Measurements from ENCODE around the gene RAPGEF4.

The RAPGEF4 gene

GRCh38 chr2:172909454-172909853 is 173.8 kb downstream of the RAPGEF4 start:
- no peak for DNase-seq (ENCODE audit: low spot score)
- H3K14ac ChIP-seq (ENCODE audit: low read length) = no peak overlapping the region
- H4K91ac ChIP-seq (ENCODE audit: low read depth, low read length, poor library complexity) = no peak overlapping the region
- no peak overlapping the region for H2BK12ac ChIP-seq (ENCODE audit: low read length)
- no peak overlapping the region for H3K18ac ChIP-seq (ENCODE audit: low read length)
- no peak overlapping the region for H3K9ac ChIP-seq (ENCODE audit: low read depth, low read length, poor library complexity)
- H3K4ac ChIP-seq (ENCODE audit: low read length) = no peak overlapping the region
- no peak overlapping the region for H2BK15ac ChIP-seq (ENCODE audit: low read length)
- H3K79me1 ChIP-seq (ENCODE audit: low read depth, low read length) = no peaks in the 10 kb centered on the region
- no peak overlapping the region for H3K27ac ChIP-seq (replicated peaks; ENCODE audit: low read length)
- H3K4me2 ChIP-seq (ENCODE audit: insufficient read depth, low read length, poor library complexity, severe bottlenecking) = no peak overlapping the region
- H2AFZ ChIP-seq (ENCODE audit: low read length) = no peak overlapping the region
- H2AK5ac ChIP-seq (ENCODE audit: low read depth, low read length) = no peak overlapping the region
- H3K4me3 ChIP-seq (ENCODE audit: low read length in 2 of 2) = no peak overlapping the region
- H2BK5ac ChIP-seq (ENCODE audit: low read length) = no peak overlapping the region
- no peaks in the 10 kb centered on the region for H3K36me3 ChIP-seq (replicated peaks in 1 of 2; ENCODE audit: control insufficient read depth in 2 of 2, insufficient read depth in 2 of 2, low read length in 2 of 2)
- no peak overlapping the region for H4K8ac ChIP-seq (ENCODE audit: low read depth, low read length)
- H3K23ac ChIP-seq (ENCODE audit: low read depth, low read length, poor library complexity) = no peak overlapping the region
- H2BK120ac ChIP-seq (ENCODE audit: low read depth, low read length) = no peak overlapping the region
- H3K4me1 ChIP-seq (ENCODE audit: control insufficient read depth in 2 of 2, insufficient read depth in 1 of 2, low read depth in 1 of 2, low read length in 2 of 2) = peaks cover 0 to 2% of the 10 kb centered on the region in 2 donors
- H3K9me3 ChIP-seq (replicated peaks in 1 of 2; ENCODE audit: control insufficient read depth in 2 of 2, insufficient read depth in 1 of 2, low read depth in 1 of 2, low read length in 2 of 2) = no peaks in the 10 kb centered on the region
- WGBS, 2 donors (ENCODE audit: extremely low coverage in 2 of 2, insufficient read length in 2 of 2, insufficient replicate concordance in 1 of 2) = no CpG with 5 or more reads among the region's 3 CpGs
- peaks cover 0 to 2% (median 0%) of the 10 kb centered on the region in 3 experiments for H3K27me3 ChIP-seq (ENCODE audit: control insufficient read depth in 3 of 3, insufficient read depth in 3 of 3, low read depth in 1 of 3, low read length in 3 of 3)

- Histone ChIP-seq H3K79me1 (ENCODE audit: low read depth, low read length) (no peaks in the 10 kb centered on the region), H4K8ac (ENCODE audit: low read depth, low read length) (no peak overlapping the region), H2BK12ac (ENCODE audit: low read length) (no peak overlapping the region), H2AFZ (ENCODE audit: low read length) (no peak overlapping the region), H2BK15ac (ENCODE audit: low read length) (no peak overlapping the region), H3K27ac (replicated peaks; ENCODE audit: low read length) (no peak overlapping the region), H3K18ac (ENCODE audit: low read length) (no peak overlapping the region), H3K4ac (ENCODE audit: low read length) (no peak overlapping the region), H3K36me3 (replicated peaks in 1 of 2; ENCODE audit: control insufficient read depth in 2 of 2, insufficient read depth in 2 of 2, low read length in 2 of 2) (no peaks in the 10 kb centered on the region), H3K27me3 (ENCODE audit: control insufficient read depth in 3 of 3, insufficient read depth in 3 of 3, low read depth in 1 of 3, low read length in 3 of 3) (peaks cover 0 to 2% (median 0%) of the 10 kb centered on the region in 3 experiments), H2BK5ac (ENCODE audit: low read length) (no peak overlapping the region), H3K9ac (ENCODE audit: low read depth, low read length, poor library complexity) (no peak overlapping the region), H3K4me2 (ENCODE audit: insufficient read depth, low read length, poor library complexity, severe bottlenecking) (no peak overlapping the region), H2AK5ac (ENCODE audit: low read depth, low read length) (no peak overlapping the region), H3K23ac (ENCODE audit: low read depth, low read length, poor library complexity) (no peak overlapping the region), H3K4me3 (ENCODE audit: low read length in 2 of 2) (no peak overlapping the region), H3K9me3 (replicated peaks in 1 of 2; ENCODE audit: control insufficient read depth in 2 of 2, insufficient read depth in 1 of 2, low read depth in 1 of 2, low read length in 2 of 2) (no peaks in the 10 kb centered on the region), H3K14ac (ENCODE audit: low read length) (no peak overlapping the region), H2BK120ac (ENCODE audit: low read depth, low read length) (no peak overlapping the region), H4K91ac (ENCODE audit: low read depth, low read length, poor library complexity) (no peak overlapping the region), H3K4me1 (ENCODE audit: control insufficient read depth in 2 of 2, insufficient read depth in 1 of 2, low read depth in 1 of 2, low read length in 2 of 2) (no peaks in the 10 kb centered on the region)
- no peak for DNase-seq (ENCODE audit: low spot score)
- WGBS, 2 donors (ENCODE audit: extremely low coverage in 2 of 2, insufficient read length in 2 of 2, insufficient replicate concordance in 1 of 2) = no CpG with 5 or more reads among the region's 1 CpG
These were observed 176.6 kb downstream of the RAPGEF4 start for GRCh38 chr2:172912266-172912665.

DNA sequence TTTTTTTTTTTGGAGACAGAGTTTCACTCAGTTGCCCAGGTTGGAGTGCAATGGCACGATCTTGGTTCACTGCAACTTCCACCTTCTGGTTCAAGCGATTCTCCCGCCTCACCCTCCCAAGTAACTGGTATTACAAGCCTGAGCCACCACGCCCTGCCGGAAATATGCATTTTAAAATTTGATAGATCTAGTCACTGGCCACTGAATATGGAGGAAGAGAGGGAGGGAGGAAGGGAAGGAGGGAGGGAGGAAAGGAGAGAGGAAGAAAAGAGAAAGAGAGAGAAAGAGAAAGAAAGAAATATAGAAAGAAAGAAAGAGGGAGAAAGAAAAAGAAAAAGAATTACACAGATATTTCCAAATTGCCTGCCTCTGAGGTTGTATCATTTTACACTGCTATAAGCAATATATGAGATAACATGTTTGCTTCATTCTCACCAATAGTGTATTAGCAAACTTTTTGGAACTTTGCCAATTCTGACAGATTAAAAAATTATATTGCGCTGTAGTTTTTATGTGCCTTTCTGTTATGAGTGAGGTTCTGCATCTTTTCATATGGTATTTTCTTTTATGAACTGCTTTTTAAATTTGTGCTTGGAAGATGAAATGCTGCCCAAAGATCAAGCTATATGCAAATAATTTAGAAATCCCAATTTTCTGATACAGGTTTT is 178.8 kb downstream of the RAPGEF4 start:
- no peak overlapping the region for H2BK12ac ChIP-seq (ENCODE audit: low read length)
- H3K27me3 ChIP-seq (ENCODE audit: control insufficient read depth in 3 of 3, insufficient read depth in 3 of 3, low read depth in 1 of 3, low read length in 3 of 3) = peaks cover 0 to 2% (median 0%) of the 10 kb centered on the region in 3 experiments
- no peak overlapping the region for H3K27ac ChIP-seq (replicated peaks; ENCODE audit: low read length)
- no peak overlapping the region for H3K18ac ChIP-seq (ENCODE audit: low read length)
- H2BK120ac ChIP-seq (ENCODE audit: low read depth, low read length) = no peak overlapping the region
- no peak overlapping the region for H3K4ac ChIP-seq (ENCODE audit: low read length)
- H3K4me1 ChIP-seq (ENCODE audit: control insufficient read depth in 2 of 2, insufficient read depth in 1 of 2, low read depth in 1 of 2, low read length in 2 of 2) = no peaks in the 10 kb centered on the region
- no peak overlapping the region for H3K23ac ChIP-seq (ENCODE audit: low read depth, low read length, poor library complexity)
- no peak overlapping the region for H3K4me2 ChIP-seq (ENCODE audit: insufficient read depth, low read length, poor library complexity, severe bottlenecking)
- H4K91ac ChIP-seq (ENCODE audit: low read depth, low read length, poor library complexity) = no peak overlapping the region
- H2AK5ac ChIP-seq (ENCODE audit: low read depth, low read length) = no peak overlapping the region
- H2AFZ ChIP-seq (ENCODE audit: low read length) = no peak overlapping the region
- no peaks in the 10 kb centered on the region for H3K79me1 ChIP-seq (ENCODE audit: low read depth, low read length)
- no peak overlapping the region for H4K8ac ChIP-seq (ENCODE audit: low read depth, low read length)
- WGBS, 2 donors (ENCODE audit: extremely low coverage in 2 of 2, insufficient read length in 2 of 2, insufficient replicate concordance in 1 of 2) = no CpG with 5 or more reads among the region's 6 CpGs
- no peaks in the 10 kb centered on the region for H3K36me3 ChIP-seq (replicated peaks in 1 of 2; ENCODE audit: control insufficient read depth in 2 of 2, insufficient read depth in 2 of 2, low read length in 2 of 2)
- no peak overlapping the region for H2BK15ac ChIP-seq (ENCODE audit: low read length)
- H3K9ac ChIP-seq (ENCODE audit: low read depth, low read length, poor library complexity) = no peak overlapping the region
- H3K14ac ChIP-seq (ENCODE audit: low read length) = no peak overlapping the region
- no peak overlapping the region for H3K4me3 ChIP-seq (ENCODE audit: low read length in 2 of 2)
- H3K9me3 ChIP-seq (replicated peaks in 1 of 2; ENCODE audit: control insufficient read depth in 2 of 2, insufficient read depth in 1 of 2, low read depth in 1 of 2, low read length in 2 of 2) = no peaks in the 10 kb centered on the region
- H2BK5ac ChIP-seq (ENCODE audit: low read length) = no peak overlapping the region
- DNase-seq (ENCODE audit: low spot score) = no peak

GRCh38 chr2:172917716-172918115 is 182.1 kb downstream of the RAPGEF4 start:
- Histone ChIP-seq H3K4me1 (ENCODE audit: control insufficient read depth in 2 of 2, insufficient read depth in 1 of 2, low read depth in 1 of 2, low read length in 2 of 2) (no peaks in the 10 kb centered on the region), H3K27ac (replicated peaks; ENCODE audit: low read length) (no peak overlapping the region), H2BK15ac (ENCODE audit: low read length) (no peak overlapping the region), H4K8ac (ENCODE audit: low read depth, low read length) (no peak overlapping the region), H2AK5ac (ENCODE audit: low read depth, low read length) (no peak overlapping the region), H2BK5ac (ENCODE audit: low read length) (no peak overlapping the region), H3K4ac (ENCODE audit: low read length) (no peak overlapping the region), H4K91ac (ENCODE audit: low read depth, low read length, poor library complexity) (no peak overlapping the region), H2BK120ac (ENCODE audit: low read depth, low read length) (no peak overlapping the region), H3K36me3 (replicated peaks in 1 of 2; ENCODE audit: control insufficient read depth in 2 of 2, insufficient read depth in 2 of 2, low read length in 2 of 2) (no peaks in the 10 kb centered on the region), H3K14ac (ENCODE audit: low read length) (no peak overlapping the region), H3K18ac (ENCODE audit: low read length) (no peak overlapping the region), H3K4me3 (ENCODE audit: low read length in 2 of 2) (no peak overlapping the region), H3K23ac (ENCODE audit: low read depth, low read length, poor library complexity) (no peak overlapping the region), H2AFZ (ENCODE audit: low read length) (no peak overlapping the region), H3K4me2 (ENCODE audit: insufficient read depth, low read length, poor library complexity, severe bottlenecking) (no peak overlapping the region), H3K79me1 (ENCODE audit: low read depth, low read length) (no peaks in the 10 kb centered on the region), H2BK12ac (ENCODE audit: low read length) (no peak overlapping the region), H3K27me3 (ENCODE audit: control insufficient read depth in 3 of 3, insufficient read depth in 3 of 3, low read depth in 1 of 3, low read length in 3 of 3) (no peaks in the 10 kb centered on the region), H3K9me3 (replicated peaks in 1 of 2; ENCODE audit: control insufficient read depth in 2 of 2, insufficient read depth in 1 of 2, low read depth in 1 of 2, low read length in 2 of 2) (no peaks in the 10 kb centered on the region), H3K9ac (ENCODE audit: low read depth, low read length, poor library complexity) (no peak overlapping the region)
- WGBS, 2 donors (ENCODE audit: extremely low coverage in 2 of 2, insufficient read length in 2 of 2, insufficient replicate concordance in 1 of 2) = no CpG with 5 or more reads among the region's 3 CpGs
- no peak for DNase-seq (ENCODE audit: low spot score)
